PC-3 (cell line): ENCODE data around the gene CDX2.

ENCODE experiments used
- CTCF ChIP-seq: fragments of 300-600 bp; sonication (generic); conservative IDR thresholded peaks from 2 replicates; pipeline ENCODE4 v1.5.1; 2017; ENCODE audit warnings: antibody characterized with exemption, low read depth, mild to moderate bottlenecking, low read length
- EZH2 ChIP-seq: fragments of 300-600 bp; sonication (generic); IDR thresholded peaks from one replicate; pipeline ENCODE4 v1.6.1; 2017; ENCODE audit warnings: antibody characterized with exemption, mild to moderate bottlenecking, low read length; ENCODE audit not compliant: unreplicated experiment

- TF ChIP-seq CTCF = no peak
- TF ChIP-seq EZH2 = no peak
These were observed 3.1 kb downstream of the CDX2 start for GRCh38 chr13:27965740-27966640.
